SH-SY5Y (cell line): ENCODE measurements around the gene GGPS1.

Experiments
- GATA2 ChIP-seq: IDR thresholded peaks from 2 replicates; pipeline ENCODE4 v1.6.1; 2011; ENCODE audit warnings: mild to moderate bottlenecking, low read depth, low read length
- GATA3 ChIP-seq: IDR thresholded peaks from 2 replicates; pipeline ENCODE4 v1.6.1; 2011; ENCODE audit warnings: low read depth, mild to moderate bottlenecking, low read length, moderate library complexity

DNA sequence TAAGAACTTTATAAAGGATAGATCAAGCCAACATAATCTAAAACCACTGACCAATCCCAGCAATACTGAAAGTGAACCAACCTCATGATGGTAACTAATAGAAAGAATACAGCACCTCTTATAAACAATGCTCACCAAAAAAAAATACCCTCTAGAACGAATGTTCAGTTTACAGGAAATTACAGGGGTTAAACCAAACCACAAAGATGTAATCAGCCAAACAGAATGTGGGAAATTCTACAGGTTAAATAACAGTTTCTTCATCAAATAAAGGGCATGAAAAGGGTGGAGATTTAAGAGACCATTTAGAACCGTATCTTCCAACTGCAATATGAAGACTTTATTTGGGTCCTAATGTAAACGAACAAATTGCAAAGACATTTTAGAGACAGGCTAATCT is 30.8 kb upstream of the GGPS1 start:
- TF ChIP-seq GATA2 (no peak), GATA3 (no peak)
